Measurements from ENCODE around the gene DFFA.
A peak's percentile ranks its signal among the peaks of the same experiment; 100 is the strongest.
"Not testable (repeated sequence)": the region's sequence is repeated elsewhere in the genome, so short reads cannot be mapped to it uniquely, and the experiment has no call there.

Gene DFFA

GRCh38 chr1:10472220-10473144 lies at the start of gene DFFA:
Gene DFFA (minus strand): TSS chr1:10472529. CDS start chr1:10472458, 71 bp downstream.
- peak; percentile 93 for DNase-seq

GRCh38 chr1:10521537-10522157 lies 49.3 kb upstream of the DFFA start:
- no peak for DNase-seq

GRCh38 chr1:10520952-10521351 lies 48.6 kb upstream of the DFFA start:
- DNase-seq: no peak

- no peak for DNase-seq
Measured at GRCh38 chr1:10520497-10520896, 48.2 kb upstream of the DFFA start.

GRCh38 chr1:10519016-10519417 lies 46.7 kb upstream of the DFFA start:
- peak; percentile 87 for DNase-seq

- no peak for DNase-seq
Measured at GRCh38 chr1:10517677-10517982, 45.3 kb upstream of the DFFA start.

GRCh38 chr1:10516925-10517676 lies 44.8 kb upstream of the DFFA start:
- DNase-seq: peak; percentile 74

- no peak for DNase-seq
Measured at GRCh38 chr1:10515976-10516750, 43.8 kb upstream of the DFFA start.

- no peak for DNase-seq
Measured at GRCh38 chr1:10515301-10515975, 43.1 kb upstream of the DFFA start.

- peak; percentile 65 for DNase-seq
Measured at GRCh38 chr1:10514490-10515235, 42.3 kb upstream of the DFFA start.

GRCh38 chr1:10513199-10513598 lies 40.9 kb upstream of the DFFA start:
- DNase-seq: no peak

- DNase-seq: no peak
Measured at GRCh38 chr1:10511494-10511885, 39.2 kb upstream of the DFFA start.

- DNase-seq: peak; percentile 58
Measured at GRCh38 chr1:10510520-10511493, 38.5 kb upstream of the DFFA start.

- DNase-seq: peak; percentile 88
Measured at GRCh38 chr1:10509809-10510509, 37.6 kb upstream of the DFFA start.

GRCh38 chr1:10508511-10508951 lies 36.2 kb upstream of the DFFA start:
- DNase-seq: peak; percentile 93

GRCh38 chr1:10507111-10507879 lies 35.0 kb upstream of the DFFA start:
- peak; percentile 93 for DNase-seq

- no peak for DNase-seq
Measured at GRCh38 chr1:10506677-10507047, 34.3 kb upstream of the DFFA start.

GRCh38 chr1:10506046-10506676 lies 33.8 kb upstream of the DFFA start:
- not testable (repeated sequence) for DNase-seq

Data from NCI-H69 (cell line).